HEK293 (cell line): ENCODE data around the gene RIMS1.

Experiments
- CTCF ChIA-PET: fragments of 350-600 bp; formaldehyde crosslinking; extraction: SDS; loops from one replicate; lab custom pipeline; 2021; ENCODE audit warnings: antibody characterized with exemption; lab: Yijun Ruan, JAX
- POLR2A ChIA-PET: fragments of 300-600 bp; formaldehyde crosslinking; extraction: SDS; loops from one replicate; lab custom pipeline; 2020; ENCODE audit warnings: antibody characterized with exemption, inconsistent platforms; lab: Yijun Ruan, JAX
- H3K27ac ChIP-seq: fragments of 200-500 bp; sonication (Bioruptor generic); 2 replicates; pipeline ENCODE4 v1.5.1; 2014; ENCODE audit warnings: low read depth, low read length, control low read depth, inconsistent platforms; ENCODE audit errors: extremely low read depth
- H3K36me3 ChIP-seq, 2 experiments: fragments of 200-500 bp in 1 of 2; sonication (Bioruptor generic) in 1 of 2; 1 replicate in 1 of 2; 2 replicates in 1 of 2; pipeline ENCODE4 v1.5.1; 2014 to 2017; ENCODE audit warnings: inconsistent platforms in 2 of 2, low read length in 2 of 2; ENCODE audit not compliant: control insufficient read depth in 2 of 2, insufficient read depth in 1 of 2
- H3K4me1 ChIP-seq: fragments of 200-500 bp; sonication (Bioruptor generic); 2 replicates; pipeline ENCODE4 v1.5.1; 2014; ENCODE audit warnings: mild to moderate bottlenecking, low read length, inconsistent platforms; ENCODE audit not compliant: control insufficient read depth, insufficient read depth
- H3K4me3 ChIP-seq: 2 replicates; pipeline ENCODE4 v1.5.1; 2011; ENCODE audit warnings: low read depth, mild to moderate bottlenecking, control low read depth, low read length, moderate library complexity
- H3K9me3 ChIP-seq: fragments of 200-500 bp; sonication (Bioruptor generic); 2 replicates; pipeline ENCODE4 v1.5.1; 2014; ENCODE audit warnings: low read depth, low read length, inconsistent platforms; ENCODE audit not compliant: control insufficient read depth, insufficient read depth
- AEBP2 ChIP-seq: fragments of 450-650 bp; formaldehyde crosslinking; IDR thresholded peaks from 2 replicates; pipeline ENCODE4 v1.5.1; 2016; ENCODE audit warnings: missing biosample characterization, missing genetic modification characterization, borderline replicate concordance
- GLI2 ChIP-seq: fragments of 450-650 bp; formaldehyde crosslinking; IDR thresholded peaks from 2 replicates; pipeline ENCODE4; 2017; ENCODE audit warnings: missing biosample characterization, missing genetic modification characterization, low read depth, borderline replicate concordance
- IKZF3 ChIP-seq: fragments of 450-650 bp; IDR thresholded peaks from 2 replicates; pipeline ENCODE4 v1.5.0; 2018; ENCODE audit warnings: missing biosample characterization, mild to moderate bottlenecking, missing genetic modification characterization, moderate library complexity
- OVOL3 ChIP-seq: fragments of 450-650 bp; formaldehyde crosslinking; IDR thresholded peaks from 2 replicates; pipeline ENCODE4 v1.5.1; 2016; ENCODE audit warnings: missing biosample characterization, missing genetic modification characterization
- PBX3 ChIP-seq: sonication (generic); formaldehyde crosslinking; IDR thresholded peaks from 2 replicates; pipeline ENCODE4 v1.8.1; 2022; ENCODE audit warnings: mild to moderate bottlenecking, moderate library complexity, missing genetic modification reagents
- SCRT1 ChIP-seq: fragments of 450-650 bp; formaldehyde crosslinking; IDR thresholded peaks from 2 replicates; pipeline ENCODE4 v1.5.1; 2016; ENCODE audit warnings: missing biosample characterization, missing genetic modification characterization, borderline replicate concordance
- TCF7L2 ChIP-seq: IDR thresholded peaks from 2 replicates; pipeline ENCODE4 v1.6.1; 2011; ENCODE audit warnings: low read depth, mild to moderate bottlenecking, inconsistent platforms, low read length, moderate library complexity, borderline replicate concordance
- YY1 ChIP-seq: fragments of 450-650 bp; formaldehyde crosslinking; IDR thresholded peaks from 2 replicates; pipeline ENCODE4 v1.5.1; 2018; ENCODE audit warnings: missing biosample characterization, missing genetic modification characterization
- ZFP3 ChIP-seq: fragments of 450-650 bp; formaldehyde crosslinking; IDR thresholded peaks from 2 replicates; pipeline ENCODE4 v1.5.1; 2016; ENCODE audit warnings: low read depth, missing biosample characterization, missing genetic modification characterization
- ZNF112 ChIP-seq: fragments of 450-650 bp; formaldehyde crosslinking; IDR thresholded peaks from 2 replicates; pipeline ENCODE4 v1.5.0; 2017; ENCODE audit warnings: missing biosample characterization, missing genetic modification characterization
- ZNF169 ChIP-seq: fragments of 450-650 bp; formaldehyde crosslinking; IDR thresholded peaks from 2 replicates; pipeline ENCODE4 v1.5.1; 2016; ENCODE audit warnings: missing biosample characterization, missing genetic modification characterization
- ZNF2 ChIP-seq: fragments of 450-650 bp; formaldehyde crosslinking; IDR thresholded peaks from 2 replicates; pipeline ENCODE4 v1.5.1; 2016; ENCODE audit warnings: missing biosample characterization, missing genetic modification characterization
- ZNF341 ChIP-seq: fragments of 450-650 bp; formaldehyde crosslinking; IDR thresholded peaks from 2 replicates; pipeline ENCODE4; 2016; ENCODE audit warnings: low read depth, missing biosample characterization, missing genetic modification characterization
- ZNF37A ChIP-seq: fragments of 450-650 bp; IDR thresholded peaks from 2 replicates; pipeline ENCODE4 v1.5.1; 2018; ENCODE audit warnings: missing biosample characterization, missing genetic modification characterization
- ZNF394 ChIP-seq: fragments of 450-650 bp; formaldehyde crosslinking; IDR thresholded peaks from 2 replicates; pipeline ENCODE4 v1.5.1; 2016; ENCODE audit warnings: missing biosample characterization, missing genetic modification characterization, mild to moderate bottlenecking, moderate library complexity, borderline replicate concordance
- ZNF426 ChIP-seq: fragments of 450-650 bp; formaldehyde crosslinking; IDR thresholded peaks from 2 replicates; pipeline ENCODE4 v1.5.1; 2017; ENCODE audit warnings: missing biosample characterization, missing genetic modification characterization, mild to moderate bottlenecking, inconsistent platforms, moderate library complexity
- ZNF560 ChIP-seq: fragments of 450-650 bp; formaldehyde crosslinking; IDR thresholded peaks from 2 replicates; pipeline ENCODE4 v1.5.1; 2017; ENCODE audit warnings: missing biosample characterization, missing genetic modification characterization, borderline replicate concordance
- ZNF623 ChIP-seq: fragments of 450-650 bp; formaldehyde crosslinking; IDR thresholded peaks from 2 replicates; pipeline ENCODE4 v1.5.1; 2016; ENCODE audit warnings: missing biosample characterization, missing genetic modification characterization
- ZNF76 ChIP-seq: fragments of 450-650 bp; formaldehyde crosslinking; IDR thresholded peaks from 2 replicates; pipeline ENCODE4; 2016; ENCODE audit warnings: low read depth, missing biosample characterization, missing genetic modification characterization, borderline replicate concordance
- ZNF792 ChIP-seq: fragments of 450-650 bp; formaldehyde crosslinking; IDR thresholded peaks from 2 replicates; pipeline ENCODE4 v1.5.1; 2016; ENCODE audit warnings: missing biosample characterization, missing genetic modification characterization
- ZSCAN16 ChIP-seq: fragments of 450-650 bp; formaldehyde crosslinking; IDR thresholded peaks from 2 replicates; pipeline ENCODE4 v1.5.1; 2016; ENCODE audit warnings: missing biosample characterization, missing genetic modification characterization
- TF ChIP-seq, protein P1 (sequence below): fragments of 450-650 bp; formaldehyde crosslinking; optimal IDR thresholded peaks from 2 replicates; pipeline ENCODE3; 2016; ENCODE audit warnings: missing biosample characterization, mild to moderate bottlenecking, missing genetic modification characterization
- TF ChIP-seq, protein P2 (sequence below): fragments of 450-650 bp; formaldehyde crosslinking; IDR thresholded peaks from 2 replicates; pipeline ENCODE4 v1.5.1; 2016; ENCODE audit warnings: missing biosample characterization, missing genetic modification characterization
- TF ChIP-seq, protein P3 (sequence below): fragments of 450-650 bp; IDR thresholded peaks from 2 replicates; pipeline ENCODE4 v1.5.1; 2018; ENCODE audit warnings: missing biosample characterization, mild to moderate bottlenecking, missing genetic modification characterization

Gene RIMS1

GRCh38 chr6:71908162-71908765 lies 21.9 kb downstream of the RIMS1 start:
- no peaks in the 10 kb centered on the region for H3K4me1 ChIP-seq
- H3K27ac ChIP-seq, result no peak overlapping the region
- no peaks in the 10 kb centered on the region for H3K9me3 ChIP-seq
- POLR2A ChIA-PET, result no interaction called here
- CTCF ChIA-PET, result no interaction called here
- no peaks in the 10 kb centered on the region for H3K36me3 ChIP-seq
- H3K4me3 ChIP-seq, result no peak overlapping the region
- TF ChIP-seq ZNF76 (tag by site-specific recombination) (no peak), ZNF2 (tag by site-specific recombination) (no peak), SCRT1 (no peak)
- TF ChIP-seq, protein P1, sequence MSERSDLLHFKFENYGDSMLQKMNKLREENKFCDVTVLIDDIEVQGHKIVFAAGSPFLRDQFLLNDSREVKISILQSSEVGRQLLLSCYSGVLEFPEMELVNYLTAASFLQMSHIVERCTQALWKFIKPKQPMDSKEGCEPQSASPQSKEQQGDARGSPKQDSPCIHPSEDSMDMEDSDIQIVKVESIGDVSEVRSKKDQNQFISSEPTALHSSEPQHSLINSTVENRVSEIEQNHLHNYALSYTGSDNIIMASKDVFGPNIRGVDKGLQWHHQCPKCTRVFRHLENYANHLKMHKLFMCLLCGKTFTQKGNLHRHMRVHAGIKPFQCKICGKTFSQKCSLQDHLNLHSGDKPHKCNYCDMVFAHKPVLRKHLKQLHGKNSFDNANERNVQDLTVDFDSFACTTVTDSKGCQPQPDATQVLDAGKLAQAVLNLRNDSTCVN, result no peak
- TF ChIP-seq, protein P2, sequence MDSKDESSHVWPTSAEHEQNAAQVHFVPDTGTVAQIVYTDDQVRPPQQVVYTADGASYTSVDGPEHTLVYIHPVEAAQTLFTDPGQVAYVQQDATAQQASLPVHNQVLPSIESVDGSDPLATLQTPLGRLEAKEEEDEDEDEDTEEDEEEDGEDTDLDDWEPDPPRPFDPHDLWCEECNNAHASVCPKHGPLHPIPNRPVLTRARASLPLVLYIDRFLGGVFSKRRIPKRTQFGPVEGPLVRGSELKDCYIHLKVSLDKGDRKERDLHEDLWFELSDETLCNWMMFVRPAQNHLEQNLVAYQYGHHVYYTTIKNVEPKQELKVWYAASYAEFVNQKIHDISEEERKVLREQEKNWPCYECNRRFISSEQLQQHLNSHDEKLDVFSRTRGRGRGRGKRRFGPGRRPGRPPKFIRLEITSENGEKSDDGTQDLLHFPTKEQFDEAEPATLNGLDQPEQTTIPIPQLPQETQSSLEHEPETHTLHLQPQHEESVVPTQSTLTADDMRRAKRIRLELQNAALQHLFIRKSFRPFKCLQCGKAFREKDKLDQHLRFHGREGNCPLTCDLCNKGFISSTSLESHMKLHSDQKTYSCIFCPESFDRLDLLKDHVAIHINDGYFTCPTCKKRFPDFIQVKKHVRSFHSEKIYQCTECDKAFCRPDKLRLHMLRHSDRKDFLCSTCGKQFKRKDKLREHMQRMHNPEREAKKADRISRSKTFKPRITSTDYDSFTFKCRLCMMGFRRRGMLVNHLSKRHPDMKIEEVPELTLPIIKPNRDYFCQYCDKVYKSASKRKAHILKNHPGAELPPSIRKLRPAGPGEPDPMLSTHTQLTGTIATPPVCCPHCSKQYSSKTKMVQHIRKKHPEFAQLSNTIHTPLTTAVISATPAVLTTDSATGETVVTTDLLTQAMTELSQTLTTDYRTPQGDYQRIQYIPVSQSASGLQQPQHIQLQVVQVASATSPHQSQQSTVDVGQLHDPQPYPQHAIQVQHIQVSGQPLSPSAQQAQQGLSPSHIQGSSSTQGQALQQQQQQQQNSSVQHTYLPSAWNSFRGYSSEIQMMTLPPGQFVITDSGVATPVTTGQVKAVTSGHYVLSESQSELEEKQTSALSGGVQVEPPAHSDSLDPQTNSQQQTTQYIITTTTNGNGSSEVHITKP (tag by site-specific recombination), result no peak
- TF ChIP-seq, all 188 proteins: peak for 0

GRCh38 chr6:71913444-71914234 lies 27.3 kb downstream of the RIMS1 start:
- POLR2A ChIA-PET, result no interaction called here
- no peaks in the 10 kb centered on the region for H3K36me3 ChIP-seq
- CTCF ChIA-PET, result no interaction called here
- no peaks in the 10 kb centered on the region for H3K4me1 ChIP-seq
- no peak overlapping the region for H3K27ac ChIP-seq
- TF ChIP-seq AEBP2 (tag by site-specific recombination) (no peak), PBX3 (CRISPR knock-in tag) (no peak), ZNF623 (tag by site-specific recombination) (no peak), ZFP3 (tag by site-specific recombination) (no peak), IKZF3 (tag by site-specific recombination) (no peak), ZSCAN16 (tag by site-specific recombination) (no peak), OVOL3 (tag by site-specific recombination) (no peak), GLI2 (tag by site-specific recombination) (no peak), ZNF112 (no peak), ZNF169 (tag by site-specific recombination) (no peak), ZNF792 (no peak), ZNF426 (tag by site-specific recombination) (no peak), ZNF341 (tag by site-specific recombination) (no peak), ZNF394 (no peak), ZNF37A (tag by site-specific recombination) (no peak), YY1 (tag by site-specific recombination) (no peak), ZNF560 (tag by site-specific recombination) (no peak), TCF7L2 (no peak)
- TF ChIP-seq, protein P3, sequence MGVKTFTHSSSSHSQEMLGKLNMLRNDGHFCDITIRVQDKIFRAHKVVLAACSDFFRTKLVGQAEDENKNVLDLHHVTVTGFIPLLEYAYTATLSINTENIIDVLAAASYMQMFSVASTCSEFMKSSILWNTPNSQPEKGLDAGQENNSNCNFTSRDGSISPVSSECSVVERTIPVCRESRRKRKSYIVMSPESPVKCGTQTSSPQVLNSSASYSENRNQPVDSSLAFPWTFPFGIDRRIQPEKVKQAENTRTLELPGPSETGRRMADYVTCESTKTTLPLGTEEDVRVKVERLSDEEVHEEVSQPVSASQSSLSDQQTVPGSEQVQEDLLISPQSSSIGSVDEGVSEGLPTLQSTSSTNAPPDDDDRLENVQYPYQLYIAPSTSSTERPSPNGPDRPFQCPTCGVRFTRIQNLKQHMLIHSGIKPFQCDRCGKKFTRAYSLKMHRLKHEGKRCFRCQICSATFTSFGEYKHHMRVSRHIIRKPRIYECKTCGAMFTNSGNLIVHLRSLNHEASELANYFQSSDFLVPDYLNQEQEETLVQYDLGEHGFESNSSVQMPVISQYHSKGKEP, result no peak
- H3K4me3 ChIP-seq, result no peak overlapping the region
- H3K9me3 ChIP-seq, result no peaks in the 10 kb centered on the region
